Cardiac muscle cell (in vitro differentiated cells and primary cell): ENCODE results near the gene CRACR2A. TPM values are rescaled to one million over a fixed set of nuclear protein-coding genes. Genes with fewer than 3 reads are reported as not detected.

Source experiments
- DNase-seq, 2 donors: peaks; one replicate each; pipeline versions ENCODE4 v3.0.0 to v3.0.0-alpha.2; 2010 to 2017; ENCODE audit warnings: low read depth in 1 of 2, low spot score in 1 of 2
- H3K27ac ChIP-seq: fragments of 200-600 bp; sonication (generic); 2 replicates; pipeline ENCODE4 v1.5.1; 2016
- H3K27me3 ChIP-seq: fragments of 200-600 bp; sonication (generic); 2 replicates; pipeline ENCODE4 v1.6.0; 2016; ENCODE audit warnings: control low read depth
- H3K36me3 ChIP-seq: fragments of 200-600 bp; sonication (generic); 2 replicates; pipeline ENCODE4 v1.5.1; 2016; ENCODE audit warnings: control low read depth
- H3K4me1 ChIP-seq: fragments of 200-600 bp; sonication (generic); 2 replicates; pipeline ENCODE4 v1.8.1; 2017; ENCODE audit warnings: low read depth, mild to moderate bottlenecking, mixed run types
- H3K4me3 ChIP-seq: fragments of 200-600 bp; sonication (generic); 2 replicates; pipeline ENCODE4 v1.5.1; 2016; ENCODE audit warnings: mild to moderate bottlenecking
- H3K9me3 ChIP-seq: fragments of 200-600 bp; sonication (generic); 2 replicates; pipeline ENCODE4 v1.5.1; 2017; ENCODE audit warnings: low read depth, mild to moderate bottlenecking, control low read depth
- CTCF ChIP-seq: IDR thresholded peaks from 2 replicates; pipeline ENCODE4 v1.5.1; 2012; ENCODE audit warnings: low read depth, mild to moderate bottlenecking, low read length
- polyA plus RNA-seq: library from polyadenylated mRNA; unstranded; fragments of >200 nt; fragmentation: Nextera tagmentation; extraction: Ambion mirVana; gene quantifications from 2 replicates; pipeline ENCODE4 v1.2.1, GENCODE V29; 2016
- total RNA-seq: library from RNA; depleted of rRNA; stranded (reverse); fragments of >200 nt; gene quantifications from 2 replicates; pipeline ENCODE4 v1.2.3, GENCODE V29; 2016

CRACR2A gene
- total and polyA plus RNA-seq, 2 experiments from 2014 or later, result 1.3 TPM; not detected in 1

DNA sequence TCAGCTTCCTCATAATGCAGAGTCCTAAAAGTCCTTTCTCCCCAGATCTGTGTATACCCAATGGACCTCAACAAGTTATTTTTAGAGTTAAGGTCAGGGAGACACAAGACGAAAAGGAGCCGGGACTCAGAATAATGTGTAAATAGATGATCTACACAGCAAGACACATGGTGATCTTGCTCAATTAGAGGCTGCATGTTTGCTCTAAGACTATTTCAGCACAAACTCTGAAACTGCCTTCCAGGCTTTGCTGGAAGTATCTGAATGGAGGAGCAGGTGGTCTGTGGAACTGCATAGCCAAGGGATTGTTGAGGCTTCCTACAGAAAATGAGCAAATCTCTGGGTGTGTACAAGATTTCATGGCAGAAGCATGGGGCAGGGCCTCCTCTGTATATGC, 80.8 kb downstream of the CRACR2A start:
- Histone ChIP-seq H3K27me3 (no peaks in the 10 kb centered on the region), H3K36me3 (no peaks in the 10 kb centered on the region), H3K9me3 (no peaks in the 10 kb centered on the region), H3K27ac (no peak overlapping the region), H3K4me3 (no peak overlapping the region), H3K4me1 (peaks cover 29% of the 10 kb centered on the region)
- DNase-seq, result no peak
- TF ChIP-seq CTCF, result no peak

GRCh38 chr12:3671330-3672112, 81.4 kb downstream of the CRACR2A start:
- H3K27ac ChIP-seq, result no peak overlapping the region

GRCh38 chr12:3670083-3670620, 82.8 kb downstream of the CRACR2A start:
- H3K4me1 ChIP-seq, result peaks cover 29% of the 10 kb centered on the region
- TF ChIP-seq CTCF, result no peak
- no peak overlapping the region for H3K4me3 ChIP-seq
- no peak overlapping the region for H3K27ac ChIP-seq
- H3K9me3 ChIP-seq, result no peaks in the 10 kb centered on the region
- no peak for DNase-seq
- no peaks in the 10 kb centered on the region for H3K36me3 ChIP-seq
- no peaks in the 10 kb centered on the region for H3K27me3 ChIP-seq

More at GRCh38 chr12:3671330-3672112, 81.4 kb downstream of the CRACR2A start:
- H3K9me3 ChIP-seq, result no peaks in the 10 kb centered on the region
- H3K36me3 ChIP-seq, result no peaks in the 10 kb centered on the region
- no peak for DNase-seq
- H3K27me3 ChIP-seq, result no peaks in the 10 kb centered on the region
- H3K4me3 ChIP-seq, result no peak overlapping the region
- no peak for TF ChIP-seq CTCF
- H3K4me1 ChIP-seq, result peaks cover 29% of the 10 kb centered on the region

GRCh38 chr12:3669594-3669993, 83.3 kb downstream of the CRACR2A start:
- Histone ChIP-seq H3K4me3 (no peak overlapping the region), H3K4me1 (peaks cover 29% of the 10 kb centered on the region), H3K27me3 (no peaks in the 10 kb centered on the region), H3K9me3 (no peaks in the 10 kb centered on the region), H3K27ac (no peak overlapping the region), H3K36me3 (no peaks in the 10 kb centered on the region)
- no peak for TF ChIP-seq CTCF
- no peak for DNase-seq

DNA sequence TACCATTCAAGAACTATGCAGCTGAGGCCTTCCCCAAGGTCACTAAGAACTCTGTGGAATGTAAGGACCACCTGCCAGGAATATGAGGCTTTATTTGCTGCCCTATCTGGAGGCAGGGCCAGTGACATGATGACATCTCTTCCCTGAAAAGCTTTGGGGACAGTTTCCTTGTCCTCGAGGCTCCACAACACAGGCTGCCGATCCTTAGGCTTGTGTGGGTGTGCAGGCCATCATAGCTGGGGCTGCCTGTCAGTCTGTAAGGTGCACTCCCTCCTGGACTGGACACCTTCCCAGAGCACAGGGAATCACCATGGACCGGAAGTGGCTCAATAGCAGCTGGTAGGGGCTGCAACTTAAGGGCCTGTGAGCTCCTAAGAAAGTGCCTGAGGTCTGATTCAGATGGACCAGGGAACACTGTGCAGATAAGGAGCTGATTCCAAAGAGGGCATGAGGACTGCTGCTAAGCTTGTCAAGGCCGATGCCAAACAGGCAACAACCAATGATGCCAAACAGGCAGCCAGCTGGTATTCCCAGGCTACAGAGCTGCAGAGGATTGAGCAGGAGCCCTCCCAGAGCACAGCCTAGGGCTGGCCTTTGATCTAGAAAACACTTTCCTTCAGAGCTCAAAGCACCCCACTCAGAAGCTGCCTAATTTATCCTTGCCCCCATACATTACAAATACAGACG, 84.3 kb downstream of the CRACR2A start:
- Histone ChIP-seq H3K36me3 (no peaks in the 10 kb centered on the region), H3K27ac (no peak overlapping the region), H3K4me1 (peaks cover 23% of the 10 kb centered on the region), H3K4me3 (no peak overlapping the region), H3K27me3 (no peaks in the 10 kb centered on the region), H3K9me3 (no peaks in the 10 kb centered on the region)
- TF ChIP-seq CTCF, result no peak
- DNase-seq, result no peak
